Osteocyte (in vitro differentiated cells): ENCODE data around the gene ZNF738. TPM values are rescaled to one million over a fixed set of nuclear protein-coding genes. Genes with fewer than 3 reads are reported as not detected.

Source experiments
- DNase-seq: peaks from one replicate; pipeline ENCODE4 v3.0.0; 2021; ENCODE audit warnings: mixed read lengths; ENCODE audit not compliant: unreplicated experiment; ENCODE audit errors: extremely low spot score
- H3K27ac Mint-ChIP-seq: one replicate; pipeline ENCODE4 v1.8.0; 2021; ENCODE audit warnings: mild to moderate bottlenecking, mixed read lengths; ENCODE audit not compliant: unreplicated experiment
- H3K27me3 Mint-ChIP-seq: one replicate; pipeline ENCODE4 v1.8.0; 2021; ENCODE audit warnings: mixed read lengths; ENCODE audit not compliant: unreplicated experiment
- H3K36me3 Mint-ChIP-seq: one replicate; pipeline ENCODE4 v1.8.0; 2021; ENCODE audit warnings: mixed read lengths; ENCODE audit not compliant: unreplicated experiment
- H3K4me1 Mint-ChIP-seq: one replicate; pipeline ENCODE4 v1.8.0; 2021; ENCODE audit warnings: mixed read lengths; ENCODE audit not compliant: unreplicated experiment
- H3K4me3 Mint-ChIP-seq: one replicate; pipeline ENCODE4 v1.8.0; 2021; ENCODE audit warnings: mild to moderate bottlenecking, moderate library complexity, mixed read lengths; ENCODE audit not compliant: unreplicated experiment
- H3K9me3 Mint-ChIP-seq: one replicate; pipeline ENCODE4 v1.8.0; 2021; ENCODE audit warnings: mixed read lengths; ENCODE audit not compliant: unreplicated experiment
- total RNA-seq: library from RNA; stranded (reverse); gene quantifications from 2 replicates; pipeline ENCODE4 v1.2.1, GENCODE V29; 2021
- TF ChIP-seq, protein P1 (sequence below): fragments of 200-600 bp; sonication (generic); IDR thresholded peaks from 2 replicates; pipeline ENCODE4 v1.5.0; 2021; ENCODE audit warnings: antibody characterized with exemption, mild to moderate bottlenecking, moderate library complexity

Gene ZNF738
- total RNA-seq, 1 donor from 2014 or later = 6.9 TPM

DNA sequence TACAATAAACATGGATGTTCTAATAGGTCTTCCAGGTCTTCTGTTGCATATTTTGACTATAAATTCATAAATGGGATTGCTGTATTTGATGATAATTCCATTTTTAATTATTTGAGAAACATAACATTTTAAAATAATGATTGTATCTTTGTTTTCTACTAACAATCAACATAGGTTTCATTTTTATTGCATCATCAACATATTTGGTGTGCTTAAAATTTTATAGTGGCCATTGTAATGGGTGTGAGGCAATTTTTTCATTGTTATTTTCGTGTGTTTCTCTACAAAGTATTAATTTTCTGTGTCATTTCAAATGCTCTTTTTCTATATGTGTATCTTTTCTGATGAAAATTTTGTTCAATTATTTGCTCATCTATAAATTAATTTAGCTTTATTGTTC, 51.4 kb downstream of the ZNF738 start:
- TF ChIP-seq, protein P1, sequence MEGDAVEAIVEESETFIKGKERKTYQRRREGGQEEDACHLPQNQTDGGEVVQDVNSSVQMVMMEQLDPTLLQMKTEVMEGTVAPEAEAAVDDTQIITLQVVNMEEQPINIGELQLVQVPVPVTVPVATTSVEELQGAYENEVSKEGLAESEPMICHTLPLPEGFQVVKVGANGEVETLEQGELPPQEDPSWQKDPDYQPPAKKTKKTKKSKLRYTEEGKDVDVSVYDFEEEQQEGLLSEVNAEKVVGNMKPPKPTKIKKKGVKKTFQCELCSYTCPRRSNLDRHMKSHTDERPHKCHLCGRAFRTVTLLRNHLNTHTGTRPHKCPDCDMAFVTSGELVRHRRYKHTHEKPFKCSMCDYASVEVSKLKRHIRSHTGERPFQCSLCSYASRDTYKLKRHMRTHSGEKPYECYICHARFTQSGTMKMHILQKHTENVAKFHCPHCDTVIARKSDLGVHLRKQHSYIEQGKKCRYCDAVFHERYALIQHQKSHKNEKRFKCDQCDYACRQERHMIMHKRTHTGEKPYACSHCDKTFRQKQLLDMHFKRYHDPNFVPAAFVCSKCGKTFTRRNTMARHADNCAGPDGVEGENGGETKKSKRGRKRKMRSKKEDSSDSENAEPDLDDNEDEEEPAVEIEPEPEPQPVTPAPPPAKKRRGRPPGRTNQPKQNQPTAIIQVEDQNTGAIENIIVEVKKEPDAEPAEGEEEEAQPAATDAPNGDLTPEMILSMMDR = no peak
- Mint-ChIP-seq H3K27me3 (no peaks in the 10 kb centered on the region), H3K4me1 (no peaks in the 10 kb centered on the region), H3K36me3 (peaks cover 87% of the 10 kb centered on the region), H3K4me3 (no peak overlapping the region), H3K9me3 (peaks cover 47% of the 10 kb centered on the region), H3K27ac (no peak overlapping the region)
- DNase-seq = no peak

DNA sequence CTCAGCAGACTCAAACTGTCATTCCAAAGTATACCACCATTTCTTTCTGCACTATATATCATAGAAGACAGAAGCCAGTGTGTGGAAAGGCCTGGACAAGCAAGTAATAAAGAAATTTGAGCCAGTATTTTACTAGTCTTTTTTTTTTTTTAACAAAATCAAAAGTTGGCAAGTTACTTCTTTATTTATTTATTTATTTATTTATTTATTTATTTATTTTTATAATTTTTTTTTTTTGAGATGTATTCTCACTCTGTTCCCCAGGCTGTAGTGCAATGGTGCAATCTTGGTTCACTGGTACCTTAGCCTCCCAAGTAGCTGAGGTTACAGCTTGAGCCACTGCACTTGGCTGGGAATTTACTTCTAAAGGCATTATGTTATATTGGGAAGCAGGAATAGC, 63.4 kb downstream of the ZNF738 start:
- Mint-ChIP-seq H3K4me3 (no peak overlapping the region), H3K36me3 (peaks cover 48% of the 10 kb centered on the region), H3K27me3 (no peaks in the 10 kb centered on the region), H3K4me1 (no peaks in the 10 kb centered on the region), H3K27ac (no peak overlapping the region), H3K9me3 (peaks cover 72% of the 10 kb centered on the region)
- TF ChIP-seq, protein P1 = no peak
- no peak for DNase-seq

DNA sequence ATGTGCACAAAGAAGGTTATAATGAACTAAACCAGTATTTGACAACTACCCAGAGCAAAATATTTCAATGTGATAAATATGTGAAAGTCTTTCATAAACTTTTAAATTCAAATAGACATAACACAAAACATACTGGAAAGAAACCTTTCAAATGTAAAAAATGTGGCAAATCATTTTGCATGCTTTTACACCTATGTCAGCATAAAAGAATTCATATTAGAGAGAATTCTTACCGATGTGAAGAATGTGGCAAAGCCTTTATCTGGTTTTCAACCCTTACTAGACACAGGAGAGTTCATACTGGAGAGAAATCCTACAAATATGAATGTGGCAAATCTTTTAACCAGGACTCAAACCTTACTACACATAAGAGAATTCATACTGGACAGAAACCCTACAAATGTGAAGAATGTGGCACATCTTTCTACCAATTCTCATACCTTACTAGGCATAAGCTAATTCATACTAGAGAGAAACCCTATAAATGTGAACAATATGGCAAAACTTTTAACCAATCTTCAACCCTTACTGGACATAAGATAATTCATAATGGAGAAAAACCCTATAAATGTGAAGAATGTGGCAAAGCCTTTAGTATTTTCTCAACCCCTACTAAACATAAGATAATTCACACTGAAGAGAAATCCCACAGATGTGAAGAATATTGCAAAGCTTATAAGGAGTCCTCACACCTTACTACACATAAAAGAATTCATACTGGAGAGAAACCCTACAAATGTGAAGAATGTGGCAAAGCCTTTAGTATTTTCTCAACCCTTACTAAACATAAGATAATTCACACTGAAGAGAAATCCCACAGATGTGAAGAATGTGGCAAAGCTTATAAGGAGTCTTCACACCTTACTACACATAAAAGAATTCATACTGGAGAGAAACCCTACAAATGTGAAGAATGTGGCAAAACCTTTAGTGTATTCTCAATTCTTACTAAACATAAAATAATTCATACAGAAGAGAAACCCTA, 64.5 kb downstream of the ZNF738 start:
- TF ChIP-seq, protein P1 = no peak
- H3K27me3 Mint-ChIP-seq = no peaks in the 10 kb centered on the region
- peaks cover 42% of the 10 kb centered on the region for H3K36me3 Mint-ChIP-seq
- DNase-seq = no peak
- H3K4me1 Mint-ChIP-seq = no peaks in the 10 kb centered on the region
- peaks cover 66% of the 10 kb centered on the region for H3K9me3 Mint-ChIP-seq
- H3K27ac Mint-ChIP-seq = no peak overlapping the region
- H3K4me3 Mint-ChIP-seq = no peak overlapping the region

Other genes starting within 250 kb of the ZNF738 start
- 9.8 and 11.3 TPM in 2 replicates for gene ZNF431, start 217.0 kb upstream of the ZNF738 start, total RNA-seq
- 12.3 and 12.8 TPM in 2 replicates for gene ZNF708, start 29.6 kb upstream of the ZNF738 start, total RNA-seq
- gene ZNF493, start 38.1 kb downstream of the ZNF738 start, total RNA-seq = 14.2 and 21.0 TPM in 2 replicates
- 8.7 and 9.7 TPM in 2 replicates for gene ZNF429, start 146.6 kb downstream of the ZNF738 start, total RNA-seq